Measurements from ENCODE around the gene TTLL12.

Gene TTLL12

DNA sequence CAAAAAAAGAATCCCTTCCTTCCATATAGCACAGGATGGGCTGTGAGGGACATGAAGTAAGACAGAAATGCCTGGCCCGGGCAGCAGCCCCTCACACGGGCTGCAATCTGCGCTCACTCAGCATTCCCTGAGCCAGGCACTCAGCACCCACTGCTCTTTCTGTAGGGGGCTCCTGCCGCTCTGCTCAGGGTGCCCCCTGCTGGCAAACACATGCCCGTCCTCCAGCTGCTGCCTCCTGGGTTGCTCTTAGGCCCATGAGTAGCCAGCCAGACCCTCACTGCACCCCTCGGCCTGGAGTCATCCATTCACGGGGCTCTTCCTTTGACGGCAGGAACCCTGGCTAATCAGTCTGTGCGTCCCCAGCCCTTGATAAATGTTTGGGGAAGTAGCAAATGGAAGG lies 50.7 kb downstream of the TTLL12 start:
- DNase-seq (ENCODE audit: low read depth in 1 of 2, low spot score in 1 of 2), result no peak
- TF ChIP-seq, protein P1, sequence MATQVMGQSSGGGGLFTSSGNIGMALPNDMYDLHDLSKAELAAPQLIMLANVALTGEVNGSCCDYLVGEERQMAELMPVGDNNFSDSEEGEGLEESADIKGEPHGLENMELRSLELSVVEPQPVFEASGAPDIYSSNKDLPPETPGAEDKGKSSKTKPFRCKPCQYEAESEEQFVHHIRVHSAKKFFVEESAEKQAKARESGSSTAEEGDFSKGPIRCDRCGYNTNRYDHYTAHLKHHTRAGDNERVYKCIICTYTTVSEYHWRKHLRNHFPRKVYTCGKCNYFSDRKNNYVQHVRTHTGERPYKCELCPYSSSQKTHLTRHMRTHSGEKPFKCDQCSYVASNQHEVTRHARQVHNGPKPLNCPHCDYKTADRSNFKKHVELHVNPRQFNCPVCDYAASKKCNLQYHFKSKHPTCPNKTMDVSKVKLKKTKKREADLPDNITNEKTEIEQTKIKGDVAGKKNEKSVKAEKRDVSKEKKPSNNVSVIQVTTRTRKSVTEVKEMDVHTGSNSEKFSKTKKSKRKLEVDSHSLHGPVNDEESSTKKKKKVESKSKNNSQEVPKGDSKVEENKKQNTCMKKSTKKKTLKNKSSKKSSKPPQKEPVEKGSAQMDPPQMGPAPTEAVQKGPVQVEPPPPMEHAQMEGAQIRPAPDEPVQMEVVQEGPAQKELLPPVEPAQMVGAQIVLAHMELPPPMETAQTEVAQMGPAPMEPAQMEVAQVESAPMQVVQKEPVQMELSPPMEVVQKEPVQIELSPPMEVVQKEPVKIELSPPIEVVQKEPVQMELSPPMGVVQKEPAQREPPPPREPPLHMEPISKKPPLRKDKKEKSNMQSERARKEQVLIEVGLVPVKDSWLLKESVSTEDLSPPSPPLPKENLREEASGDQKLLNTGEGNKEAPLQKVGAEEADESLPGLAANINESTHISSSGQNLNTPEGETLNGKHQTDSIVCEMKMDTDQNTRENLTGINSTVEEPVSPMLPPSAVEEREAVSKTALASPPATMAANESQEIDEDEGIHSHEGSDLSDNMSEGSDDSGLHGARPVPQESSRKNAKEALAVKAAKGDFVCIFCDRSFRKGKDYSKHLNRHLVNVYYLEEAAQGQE (IDR thresholded peaks at IDR 0.05; ENCODE audit: insufficient replicate concordance, low read depth), result no peak
- no peak for TF ChIP-seq GABPA (IDR thresholded peaks at IDR 0.05; ENCODE audit: low read depth)
- TF ChIP-seq CTCF (IDR thresholded peaks at IDR 0.05; ENCODE audit: insufficient read depth, low read length), result peak; percentile 61
- TF ChIP-seq POLR2AphosphoS5 (IDR thresholded peaks at IDR 0.05; ENCODE audit: low read depth), result no peak
- peak; percentile 14; the same call in 1 of the 2 replicates for TF ChIP-seq SPI1 (IDR thresholded peaks at IDR 0.05; ENCODE audit: borderline replicate concordance, low read depth)
- H3K27me3 ChIP-seq (ENCODE audit: insufficient read depth, poor library complexity, severe bottlenecking), result no peaks in the 10 kb centered on the region
- peak overlapping the region; percentile 57 for H3K27ac ChIP-seq (replicated peaks)
- no peak overlapping the region for H3K4me3 ChIP-seq (replicated peaks; ENCODE audit: insufficient read depth, low read length)

GRCh38 chr22:43135565-43135964 lies 51.4 kb downstream of the TTLL12 start:
- H3K4me3 ChIP-seq (replicated peaks; ENCODE audit: insufficient read depth, low read length), result no peak overlapping the region
- TF ChIP-seq SPI1 (IDR thresholded peaks at IDR 0.05; ENCODE audit: borderline replicate concordance, low read depth), result no peak
- no peak for TF ChIP-seq GABPA (IDR thresholded peaks at IDR 0.05; ENCODE audit: low read depth)
- no peak for TF ChIP-seq POLR2AphosphoS5 (IDR thresholded peaks at IDR 0.05; ENCODE audit: low read depth)
- no peak for TF ChIP-seq CTCF (IDR thresholded peaks at IDR 0.05; ENCODE audit: insufficient read depth, low read length)
- TF ChIP-seq, protein P1 (IDR thresholded peaks at IDR 0.05; ENCODE audit: insufficient replicate concordance, low read depth), result no peak
- H3K27me3 ChIP-seq (ENCODE audit: insufficient read depth, poor library complexity, severe bottlenecking), result no peaks in the 10 kb centered on the region
- no peak for DNase-seq (ENCODE audit: low read depth in 1 of 2, low spot score in 1 of 2)
- no peak overlapping the region for H3K27ac ChIP-seq (replicated peaks)

DNA sequence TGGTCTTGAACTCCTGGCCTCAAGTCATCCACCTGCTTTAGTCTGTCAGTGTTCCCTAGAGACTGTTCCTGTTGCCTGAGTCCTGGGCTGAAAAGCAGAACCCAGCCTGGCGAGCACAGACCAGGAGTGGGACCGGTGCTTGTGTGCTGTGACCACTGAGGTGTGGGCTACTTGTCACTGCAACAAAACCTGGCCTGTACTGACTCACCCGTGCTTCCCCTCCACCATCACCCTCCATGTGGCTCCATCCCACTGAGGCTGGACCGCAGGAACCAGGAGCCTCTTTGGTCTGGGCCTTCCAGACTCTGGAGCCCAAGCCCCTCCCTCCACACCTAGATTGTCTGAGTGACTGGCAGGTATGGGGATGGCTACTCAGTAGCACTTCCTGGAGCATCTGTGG lies 52.4 kb downstream of the TTLL12 start:
- H3K4me3 ChIP-seq (replicated peaks; ENCODE audit: insufficient read depth, low read length), result no peak overlapping the region
- TF ChIP-seq POLR2AphosphoS5 (IDR thresholded peaks at IDR 0.05; ENCODE audit: low read depth) (no peak), CTCF (IDR thresholded peaks at IDR 0.05; ENCODE audit: insufficient read depth, low read length) (no peak), SPI1 (IDR thresholded peaks at IDR 0.05; ENCODE audit: borderline replicate concordance, low read depth) (no peak), GABPA (IDR thresholded peaks at IDR 0.05; ENCODE audit: low read depth) (no peak)
- TF ChIP-seq, protein P1 (IDR thresholded peaks at IDR 0.05; ENCODE audit: insufficient replicate concordance, low read depth), result no peak
- no peaks in the 10 kb centered on the region for H3K27me3 ChIP-seq (ENCODE audit: insufficient read depth, poor library complexity, severe bottlenecking)
- no peak overlapping the region for H3K27ac ChIP-seq (replicated peaks)
- no peak for DNase-seq (ENCODE audit: low read depth in 1 of 2, low spot score in 1 of 2)

Measured in HL-60 (cell line).